ENCODE results near the gene ALKBH5.
A peak's percentile ranks its signal among the peaks of the same experiment; 100 is the strongest.

ALKBH5 gene

DNA sequence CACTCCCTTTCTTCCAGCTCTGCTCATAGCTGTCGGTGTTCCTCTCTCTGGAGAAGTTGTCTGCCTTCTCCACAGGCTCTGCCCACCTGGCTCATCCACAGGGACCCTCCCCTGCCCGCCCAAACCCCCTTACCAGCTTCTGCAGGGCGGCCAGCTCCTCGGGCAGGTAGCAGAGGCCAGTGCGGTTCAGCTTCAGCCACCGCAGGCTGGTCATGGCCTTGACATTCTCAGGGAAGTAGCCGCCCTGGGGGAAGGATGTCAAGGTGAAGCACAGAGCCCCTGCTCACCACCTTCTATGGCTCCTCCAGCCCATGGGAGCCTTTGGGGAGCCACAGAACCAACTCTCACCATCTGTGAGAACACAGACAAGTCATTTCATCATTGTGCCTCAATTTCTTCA is 73.1 kb downstream of the ALKBH5 start:
- peak; percentile 84 for FAIRE-seq

DNA sequence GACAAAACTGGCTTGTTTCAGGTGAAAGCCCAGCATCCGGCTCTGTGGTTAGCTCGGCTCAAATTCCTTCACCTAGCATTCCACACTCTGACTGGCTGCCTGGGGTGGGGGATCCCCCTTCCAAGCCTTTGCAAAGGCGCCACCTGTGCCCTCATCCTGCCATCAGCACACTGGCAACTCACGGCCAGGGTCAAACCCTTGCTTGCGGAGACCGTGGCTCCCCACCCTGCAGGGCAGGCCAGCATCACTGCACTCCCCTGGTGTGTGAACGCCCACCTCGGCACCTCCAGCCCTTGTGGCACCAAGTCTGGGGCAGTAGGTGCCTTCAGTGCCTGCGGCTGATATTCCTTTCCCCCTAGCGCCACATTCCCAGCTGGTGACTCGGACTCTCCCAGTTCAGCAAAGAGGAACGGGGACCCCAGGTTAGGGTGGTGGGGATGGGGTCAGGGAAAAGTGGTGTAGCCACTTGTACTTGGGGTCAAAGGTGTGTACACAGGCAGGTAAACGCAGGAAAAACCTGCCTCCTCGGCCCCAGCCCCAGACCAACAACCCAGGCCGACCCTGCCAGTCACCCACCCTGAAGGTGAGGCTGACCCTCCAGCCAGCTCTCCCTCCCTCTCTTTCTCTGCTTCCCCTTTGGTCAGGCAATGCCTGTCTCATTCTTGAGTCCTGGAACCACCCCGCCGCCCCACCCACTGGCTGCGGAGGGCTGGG is 73.8 kb downstream of the ALKBH5 start:
- DNase-seq (ENCODE audit: insufficient read length, low spot score) (peak; percentile 82), FAIRE-seq (no peak)

More for the DNA sequence above, 73.1 kb downstream of the ALKBH5 start:
- DNase-seq (ENCODE audit: insufficient read length, low spot score): no peak

DNA sequence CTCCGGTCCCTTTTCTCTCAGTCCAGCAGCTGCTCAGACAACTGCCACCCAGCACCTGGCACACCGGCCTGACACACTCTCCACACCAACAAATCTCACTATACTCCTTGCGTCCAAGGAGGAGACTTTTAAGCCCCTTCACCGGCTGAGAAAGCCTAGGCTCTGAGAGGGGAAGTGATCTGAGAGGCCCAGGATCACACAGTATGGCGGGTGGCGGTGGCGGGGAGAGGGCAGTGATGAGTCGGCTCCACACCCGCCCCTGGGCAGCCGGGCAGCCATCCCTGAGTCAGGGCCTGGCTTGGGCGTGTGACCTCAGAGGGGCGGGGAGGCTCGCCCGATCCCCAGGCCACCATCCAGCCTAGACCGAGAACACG is 74.3 kb downstream of the ALKBH5 start:
- FAIRE-seq (no peak), DNase-seq (ENCODE audit: insufficient read length, low spot score) (peak; percentile 93)

DNA sequence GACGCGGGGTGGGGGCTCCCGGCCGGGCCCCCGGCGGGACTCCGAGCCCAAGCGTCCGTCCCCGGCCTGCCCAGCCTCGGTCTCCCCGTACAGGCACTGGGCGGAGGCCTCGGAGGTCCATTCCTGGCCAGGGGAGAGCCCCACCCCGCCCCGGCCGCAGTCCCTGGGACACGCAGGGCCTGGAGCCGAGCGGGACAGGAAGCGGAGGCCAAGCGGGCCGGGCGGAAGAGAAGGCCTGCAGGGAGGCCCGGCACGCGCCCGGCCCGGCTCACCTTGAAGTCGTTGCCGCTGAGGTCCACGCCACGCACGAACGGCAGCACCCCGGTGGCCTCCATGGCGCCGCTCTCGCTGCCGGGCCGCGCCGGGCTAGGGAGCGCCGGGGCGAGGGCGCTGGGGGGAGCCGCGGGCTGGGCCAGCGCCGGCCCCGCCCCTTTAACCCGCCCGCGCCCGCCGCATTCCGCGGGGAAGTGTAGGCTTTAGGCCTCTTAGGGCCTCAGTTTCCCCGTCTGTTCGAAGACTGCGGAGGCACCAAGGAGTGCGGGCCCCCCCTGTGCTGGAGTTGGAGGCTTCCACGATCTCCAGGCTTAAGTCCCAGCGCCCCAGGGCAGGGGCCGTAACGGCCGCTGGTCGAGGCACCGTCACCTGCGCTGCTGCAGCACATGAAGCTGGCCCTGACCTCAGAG is 74.9 kb downstream of the ALKBH5 start, which contains the start of gene FLII:
FLII (minus strand) TSS at position 383 of the 683 bp plus-strand sequence; CDS start at position 335, 48 bp downstream.
- peak; percentile 64 for DNase-seq (ENCODE audit: insufficient read length, low spot score)
- peak; percentile 95 for FAIRE-seq
